ENCODE measurements around the gene TEX11. TPM values are rescaled to one million over a fixed set of nuclear protein-coding genes. Genes with fewer than 3 reads are reported as not detected.
A peak's percentile ranks its signal among the peaks of the same experiment; 100 is the strongest.
"Not testable (repeated sequence)": the region's sequence is repeated elsewhere in the genome, so short reads cannot be mapped to it uniquely, and the experiment has no call there.

TEX11 gene
- total RNA-seq, 1 experiment from 2014 or later: not detected

DNA sequence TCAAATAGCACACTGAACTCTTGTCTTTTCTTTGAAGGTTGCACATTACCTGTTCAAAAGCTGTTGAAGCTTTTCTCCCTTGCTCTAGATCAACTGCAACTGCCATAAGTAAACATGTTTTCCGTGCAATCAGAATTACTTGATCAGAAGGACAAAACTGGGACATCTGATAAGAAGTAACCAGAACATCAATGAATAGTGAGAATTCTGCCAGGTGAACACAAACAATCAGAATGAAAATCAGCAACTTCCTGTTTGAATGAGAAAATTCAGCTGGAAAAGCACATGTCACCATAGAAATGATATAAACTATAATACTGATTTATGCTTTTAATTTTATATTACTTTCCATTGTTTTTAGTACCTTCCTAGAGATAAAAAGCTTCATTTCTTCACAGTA, 303.2 kb downstream of the TEX11 start:
- intact Hi-C loops (cut with micrococcal nuclease; ENCODE audit: unreplicated experiment): no loop called here
- ChIA-PET CTCF (no interaction called here), POLR2A (ENCODE audit: low non-redundant PET) (no interaction called here)
- Histone ChIP-seq H3K9me3 (ENCODE audit: low read depth, low read length, poor library complexity, severe bottlenecking) (no peaks in the 10 kb centered on the region), H3K27ac (ENCODE audit: low read depth, low read length, poor library complexity, severe bottlenecking) (no peak overlapping the region), H3K4me3 (ENCODE audit: low read depth, low read length, poor library complexity, severe bottlenecking) (no peak overlapping the region), H3K36me3 (ENCODE audit: insufficient read depth, low read length, poor library complexity, severe bottlenecking) (no peaks in the 10 kb centered on the region), H3K27me3 (replicated peaks; ENCODE audit: insufficient read depth, low read depth, low read length, poor library complexity) (peaks cover under 1% of the 10 kb centered on the region), H3K4me1 (ENCODE audit: insufficient read depth, low read length, poor library complexity, severe bottlenecking) (no peaks in the 10 kb centered on the region)
- TF ChIP-seq, protein P1, sequence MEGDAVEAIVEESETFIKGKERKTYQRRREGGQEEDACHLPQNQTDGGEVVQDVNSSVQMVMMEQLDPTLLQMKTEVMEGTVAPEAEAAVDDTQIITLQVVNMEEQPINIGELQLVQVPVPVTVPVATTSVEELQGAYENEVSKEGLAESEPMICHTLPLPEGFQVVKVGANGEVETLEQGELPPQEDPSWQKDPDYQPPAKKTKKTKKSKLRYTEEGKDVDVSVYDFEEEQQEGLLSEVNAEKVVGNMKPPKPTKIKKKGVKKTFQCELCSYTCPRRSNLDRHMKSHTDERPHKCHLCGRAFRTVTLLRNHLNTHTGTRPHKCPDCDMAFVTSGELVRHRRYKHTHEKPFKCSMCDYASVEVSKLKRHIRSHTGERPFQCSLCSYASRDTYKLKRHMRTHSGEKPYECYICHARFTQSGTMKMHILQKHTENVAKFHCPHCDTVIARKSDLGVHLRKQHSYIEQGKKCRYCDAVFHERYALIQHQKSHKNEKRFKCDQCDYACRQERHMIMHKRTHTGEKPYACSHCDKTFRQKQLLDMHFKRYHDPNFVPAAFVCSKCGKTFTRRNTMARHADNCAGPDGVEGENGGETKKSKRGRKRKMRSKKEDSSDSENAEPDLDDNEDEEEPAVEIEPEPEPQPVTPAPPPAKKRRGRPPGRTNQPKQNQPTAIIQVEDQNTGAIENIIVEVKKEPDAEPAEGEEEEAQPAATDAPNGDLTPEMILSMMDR (conservative IDR thresholded peaks at IDR 0.05; ENCODE audit: low read depth, low read length): no peak
- TF ChIP-seq EZH2 (IDR thresholded peaks at IDR 0.05; ENCODE audit: borderline replicate concordance, low read depth, low read length, poor library complexity, severe bottlenecking): no peak
- no TSS peak for BruUV-seq (replicated peaks)
- no peak for DNase-seq (ENCODE audit: low spot score)

DNA sequence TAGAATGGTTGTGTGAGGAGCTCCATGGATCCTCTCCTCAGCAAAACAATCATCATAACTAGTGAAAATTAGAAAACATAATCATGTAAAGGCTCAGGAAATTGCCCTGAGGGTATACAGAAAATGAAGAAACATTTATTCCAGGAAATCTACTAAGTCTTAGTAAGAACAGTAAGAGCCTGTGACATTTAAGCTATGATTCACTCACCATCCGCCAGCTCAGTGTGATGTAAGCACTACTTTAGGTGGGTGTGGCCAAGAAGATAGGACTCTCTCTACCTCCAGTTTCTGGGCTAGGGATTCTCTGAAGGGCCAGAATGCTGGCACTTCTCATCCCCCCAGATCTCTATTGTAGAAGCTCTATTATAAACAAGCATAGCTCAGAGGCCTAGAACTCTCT, 316.4 kb downstream of the TEX11 start:
- TF ChIP-seq, protein P1 (conservative IDR thresholded peaks at IDR 0.05; ENCODE audit: low read depth, low read length): no peak
- TF ChIP-seq EZH2 (IDR thresholded peaks at IDR 0.05; ENCODE audit: borderline replicate concordance, low read depth, low read length, poor library complexity, severe bottlenecking): no peak
- Histone ChIP-seq H3K27ac (ENCODE audit: low read depth, low read length, poor library complexity, severe bottlenecking) (no peak overlapping the region), H3K27me3 (replicated peaks; ENCODE audit: insufficient read depth, low read depth, low read length, poor library complexity) (no peaks in the 10 kb centered on the region), H3K4me3 (ENCODE audit: low read depth, low read length, poor library complexity, severe bottlenecking) (no peak overlapping the region), H3K9me3 (ENCODE audit: low read depth, low read length, poor library complexity, severe bottlenecking) (no peaks in the 10 kb centered on the region), H3K4me1 (ENCODE audit: insufficient read depth, low read length, poor library complexity, severe bottlenecking) (no peaks in the 10 kb centered on the region), H3K36me3 (ENCODE audit: insufficient read depth, low read length, poor library complexity, severe bottlenecking) (no peaks in the 10 kb centered on the region)
- peak; percentile 3 for DNase-seq (ENCODE audit: low spot score)
- CTCF ChIA-PET: no interaction called here
- intact Hi-C loops (cut with micrococcal nuclease; ENCODE audit: unreplicated experiment): no loop called here
- POLR2A ChIA-PET (ENCODE audit: low non-redundant PET): no interaction called here
- no TSS peak for BruUV-seq (replicated peaks)

DNA sequence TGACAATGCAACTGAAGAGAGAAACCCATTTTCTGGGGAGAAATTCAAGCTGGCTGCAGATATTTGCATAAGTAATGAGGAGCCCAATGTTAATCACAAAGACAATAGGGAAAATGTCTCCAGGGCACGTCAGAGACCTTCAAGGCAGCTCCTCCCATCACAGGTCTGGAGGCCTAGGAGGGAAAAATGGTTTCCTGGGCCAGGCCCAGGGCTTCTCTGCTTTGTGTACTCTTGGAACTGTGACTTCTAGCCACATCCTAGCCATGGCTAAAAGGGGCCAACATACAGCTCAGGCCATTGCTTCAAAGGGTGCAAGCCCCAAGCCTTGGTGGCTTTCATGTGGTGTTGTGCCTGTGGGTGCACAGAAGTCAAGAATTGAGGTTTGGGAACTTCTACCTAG, 321.4 kb downstream of the TEX11 start:
- BruUV-seq (replicated peaks); CTCF ChIA-PET; intact Hi-C loops (cut with micrococcal nuclease; ENCODE audit: unreplicated experiment): not testable (repeated sequence)

DNA sequence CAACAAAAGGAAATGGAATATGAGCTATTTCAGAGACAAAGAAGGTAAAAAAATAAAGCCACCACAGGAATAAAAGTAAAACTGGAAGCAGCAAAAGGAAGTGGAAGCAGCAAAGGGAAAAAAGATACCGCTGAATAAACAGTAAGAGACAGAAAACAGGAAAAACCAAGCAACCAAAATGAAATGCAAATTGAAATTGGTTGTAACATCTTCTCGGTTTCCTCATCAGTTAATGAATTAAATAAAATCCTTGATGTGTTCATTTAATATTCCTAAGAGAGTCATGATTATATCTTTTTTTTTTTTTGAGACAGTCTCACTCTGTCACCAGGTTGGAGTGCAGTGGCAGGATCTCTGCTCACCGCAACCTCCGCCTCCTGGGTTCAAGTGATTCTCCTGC, 331.1 kb downstream of the TEX11 start:
- intact Hi-C loops (cut with micrococcal nuclease; ENCODE audit: unreplicated experiment): no loop called here
- H3K4me1 ChIP-seq (ENCODE audit: insufficient read depth, low read length, poor library complexity, severe bottlenecking): no peaks in the 10 kb centered on the region
- DNase-seq (ENCODE audit: low spot score): no peak
- peaks cover 5% of the 10 kb centered on the region for H3K9me3 ChIP-seq (ENCODE audit: low read depth, low read length, poor library complexity, severe bottlenecking)
- ChIA-PET POLR2A (ENCODE audit: low non-redundant PET) (no interaction called here), CTCF (no interaction called here)
- no peak for TF ChIP-seq EZH2 (IDR thresholded peaks at IDR 0.05; ENCODE audit: borderline replicate concordance, low read depth, low read length, poor library complexity, severe bottlenecking)
- TF ChIP-seq, protein P1 (conservative IDR thresholded peaks at IDR 0.05; ENCODE audit: low read depth, low read length): no peak
- no TSS peak for BruUV-seq (replicated peaks)
- no peak overlapping the region for H3K27ac ChIP-seq (ENCODE audit: low read depth, low read length, poor library complexity, severe bottlenecking)
- no peaks in the 10 kb centered on the region for H3K36me3 ChIP-seq (ENCODE audit: insufficient read depth, low read length, poor library complexity, severe bottlenecking)
- H3K27me3 ChIP-seq (replicated peaks; ENCODE audit: insufficient read depth, low read depth, low read length, poor library complexity): no peaks in the 10 kb centered on the region
- no peak overlapping the region for H3K4me3 ChIP-seq (ENCODE audit: low read depth, low read length, poor library complexity, severe bottlenecking)

More for the DNA sequence above, 321.4 kb downstream of the TEX11 start:
- H3K4me3 ChIP-seq (ENCODE audit: low read depth, low read length, poor library complexity, severe bottlenecking); H3K27ac ChIP-seq (ENCODE audit: low read depth, low read length, poor library complexity, severe bottlenecking); DNase-seq (ENCODE audit: low spot score); H3K36me3 ChIP-seq (ENCODE audit: insufficient read depth, low read length, poor library complexity, severe bottlenecking); POLR2A ChIA-PET (ENCODE audit: low non-redundant PET); H3K4me1 ChIP-seq (ENCODE audit: insufficient read depth, low read length, poor library complexity, severe bottlenecking); H3K9me3 ChIP-seq (ENCODE audit: low read depth, low read length, poor library complexity, severe bottlenecking); H3K27me3 ChIP-seq (replicated peaks; ENCODE audit: insufficient read depth, low read depth, low read length, poor library complexity): not testable (repeated sequence)

DNA sequence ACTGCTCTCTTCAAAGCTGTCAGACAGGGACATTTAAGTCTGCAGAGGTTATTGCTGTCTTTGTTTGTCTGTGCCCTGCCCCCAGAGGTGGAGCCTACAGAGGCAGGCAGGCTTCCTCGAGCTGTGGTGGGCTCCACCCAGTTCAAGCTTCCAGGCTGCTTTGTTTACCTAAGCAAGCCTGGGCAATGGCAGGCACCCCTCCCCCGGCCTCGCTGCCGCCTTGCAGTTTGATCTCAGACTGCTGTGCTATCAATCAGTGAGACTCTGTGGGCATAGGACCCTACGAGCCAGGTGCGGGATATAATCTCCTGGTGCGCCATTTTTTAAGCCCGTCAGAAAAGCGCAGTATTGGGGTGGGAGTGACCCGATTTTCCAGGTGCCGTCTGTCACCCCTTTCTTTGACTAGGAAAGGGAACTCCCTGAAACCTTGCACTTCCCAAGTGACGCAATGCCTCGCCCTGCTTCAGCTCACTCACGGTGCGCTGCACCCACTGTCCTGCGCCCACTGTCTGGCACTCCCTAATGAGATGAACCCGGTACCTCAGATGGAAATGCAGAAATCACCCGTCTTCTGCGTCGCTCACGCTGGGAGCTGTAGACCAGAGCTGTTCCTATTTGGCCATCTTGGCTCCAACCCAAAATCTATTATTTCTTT, 338.5 kb downstream of the TEX11 start:
- CTCF ChIA-PET; H3K9me3 ChIP-seq (ENCODE audit: low read depth, low read length, poor library complexity, severe bottlenecking); BruUV-seq (replicated peaks); H3K27ac ChIP-seq (ENCODE audit: low read depth, low read length, poor library complexity, severe bottlenecking); H3K36me3 ChIP-seq (ENCODE audit: insufficient read depth, low read length, poor library complexity, severe bottlenecking); POLR2A ChIA-PET (ENCODE audit: low non-redundant PET); H3K27me3 ChIP-seq (replicated peaks; ENCODE audit: insufficient read depth, low read depth, low read length, poor library complexity); H3K4me1 ChIP-seq (ENCODE audit: insufficient read depth, low read length, poor library complexity, severe bottlenecking); DNase-seq (ENCODE audit: low spot score); intact Hi-C loops (cut with micrococcal nuclease; ENCODE audit: unreplicated experiment); H3K4me3 ChIP-seq (ENCODE audit: low read depth, low read length, poor library complexity, severe bottlenecking): not testable (repeated sequence)
